SK-N-SH treated with all-trans-retinoic acid at 6 μM for 48 hours (cell line): ENCODE measurements around the gene CLDN4.

Source experiments
- ATAC-seq: fragments of 200-7000 bp; cut with Tn5 transposase; 3 replicates; pipeline ENCODE4 v1.9.1; 2020; ENCODE audit warnings: mild to moderate bottlenecking, moderate library complexity
- ARNTL ChIP-seq: fragments of 450-650 bp; formaldehyde crosslinking; IDR thresholded peaks from 2 replicates; pipeline ENCODE4 v1.5.0; 2020; ENCODE audit warnings: low read depth, mild to moderate bottlenecking, moderate library complexity, borderline replicate concordance
- BACH2 ChIP-seq: fragments of 250-450 bp; sonication (Bioruptor Pico); IDR thresholded peaks from 2 replicates; pipeline ENCODE4 v1.9.0; 2021; ENCODE audit warnings: mild to moderate bottlenecking, borderline replicate concordance
- ESRRG ChIP-seq: fragments of 250-450 bp; sonication (Bioruptor Pico); IDR thresholded peaks from 2 replicates; pipeline ENCODE4 v1.6.1; 2021; ENCODE audit warnings: mild to moderate bottlenecking
- GLIS3 ChIP-seq: fragments of 250-450 bp; sonication (Bioruptor Pico); IDR thresholded peaks from 2 replicates; pipeline ENCODE4 v1.5.0; 2020; ENCODE audit warnings: mild to moderate bottlenecking, moderate library complexity
- ISL1 ChIP-seq: fragments of 250-450 bp; sonication (Bioruptor Pico); IDR thresholded peaks from 2 replicates; pipeline ENCODE4 v2.1.2; 2022; ENCODE audit warnings: mild to moderate bottlenecking, moderate library complexity
- OSR1 ChIP-seq: fragments of 250-450 bp; sonication (Bioruptor Pico); IDR thresholded peaks from 2 replicates; pipeline ENCODE4 v1.8.0; 2022; ENCODE audit warnings: moderate library complexity, mild to moderate bottlenecking, inconsistent platforms
- PPARA ChIP-seq: fragments of 250-450 bp; sonication (Bioruptor Pico); IDR thresholded peaks from 2 replicates; pipeline ENCODE4 v1.5.0; 2020; ENCODE audit warnings: mild to moderate bottlenecking, borderline replicate concordance
- RARB ChIP-seq: fragments of 250-450 bp; sonication (Bioruptor Pico); IDR thresholded peaks from 2 replicates; pipeline ENCODE4 v1.8.0; 2021; ENCODE audit warnings: mild to moderate bottlenecking, moderate library complexity
- SNAI2 ChIP-seq: fragments of 250-450 bp; sonication (Bioruptor Pico); IDR thresholded peaks from 2 replicates; pipeline ENCODE4 v1.5.0; 2020; ENCODE audit warnings: mild to moderate bottlenecking, moderate library complexity
- TCF4 ChIP-seq: fragments of 250-450 bp; sonication (Bioruptor Pico); IDR thresholded peaks from 2 replicates; pipeline ENCODE4 v1.8.0; 2021; ENCODE audit warnings: mild to moderate bottlenecking, moderate library complexity, borderline replicate concordance
- TOX ChIP-seq: fragments of 250-450 bp; sonication (Bioruptor Pico); IDR thresholded peaks from 2 replicates; pipeline ENCODE4 v1.8.0; 2021; ENCODE audit warnings: mild to moderate bottlenecking, moderate library complexity, borderline replicate concordance
- ZC3H10 ChIP-seq: fragments of 250-450 bp; sonication (Bioruptor Pico); IDR thresholded peaks from 2 replicates; pipeline ENCODE4 v1.5.1; 2021; ENCODE audit warnings: mild to moderate bottlenecking, moderate library complexity
- ZFP3 ChIP-seq: fragments of 250-450 bp; sonication (Bioruptor Pico); IDR thresholded peaks from 2 replicates; pipeline ENCODE4 v1.5.0; 2020; ENCODE audit warnings: mild to moderate bottlenecking, moderate library complexity
- ZNF70 ChIP-seq: fragments of 450-650 bp; formaldehyde crosslinking; IDR thresholded peaks from 2 replicates; pipeline ENCODE4 v1.5.0; 2020; ENCODE audit warnings: mild to moderate bottlenecking, moderate library complexity
- ZNF8 ChIP-seq: fragments of 450-650 bp; formaldehyde crosslinking; IDR thresholded peaks from 2 replicates; pipeline ENCODE4 v1.5.0; 2020; ENCODE audit warnings: mild to moderate bottlenecking, moderate library complexity
- TF ChIP-seq, protein P1 (sequence below): fragments of 250-450 bp; sonication (Bioruptor Pico); IDR thresholded peaks from 2 replicates; pipeline ENCODE4 v1.8.0; 2020; ENCODE audit warnings: mild to moderate bottlenecking, moderate library complexity, borderline replicate concordance
- TF ChIP-seq, protein P2 (sequence below): fragments of 250-450 bp; sonication (Bioruptor Pico); IDR thresholded peaks from 2 replicates; pipeline ENCODE4 v1.5.1; 2020; ENCODE audit warnings: low read depth, mild to moderate bottlenecking, moderate library complexity
- TF ChIP-seq, protein P3 (sequence below): fragments of 250-450 bp; sonication (Bioruptor Pico); IDR thresholded peaks from 2 replicates; pipeline ENCODE4 v1.8.0; 2021; ENCODE audit warnings: low read depth, mild to moderate bottlenecking, moderate library complexity, borderline replicate concordance
- TF ChIP-seq, protein P4 (sequence below): fragments of 250-450 bp; sonication (Bioruptor Pico); IDR thresholded peaks from 2 replicates; pipeline ENCODE4 v1.5.0; 2020; ENCODE audit warnings: mild to moderate bottlenecking, moderate library complexity

Gene CLDN4

DNA sequence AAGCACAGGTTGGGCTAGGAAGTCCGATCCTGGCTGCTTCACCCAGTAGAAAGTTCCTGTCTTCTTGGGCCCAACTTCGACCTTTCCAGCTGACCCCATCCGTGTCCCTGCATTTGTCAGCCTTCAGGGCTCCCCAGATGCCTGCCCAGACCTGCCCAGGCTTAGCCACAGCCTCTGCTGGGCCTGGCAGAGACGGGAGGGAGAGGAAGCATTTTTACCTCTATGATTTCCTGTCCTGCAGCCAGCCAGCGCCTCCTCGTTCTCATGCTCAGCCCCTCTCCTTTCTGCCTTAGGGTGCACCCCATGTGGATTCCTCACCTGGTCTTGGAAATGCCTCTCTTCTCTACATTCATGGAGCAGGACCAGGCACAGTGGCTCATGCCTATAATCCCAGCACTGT, 7.8 kb downstream of the CLDN4 start:
- ATAC-seq, result no peak
- TF ChIP-seq, protein P1, sequence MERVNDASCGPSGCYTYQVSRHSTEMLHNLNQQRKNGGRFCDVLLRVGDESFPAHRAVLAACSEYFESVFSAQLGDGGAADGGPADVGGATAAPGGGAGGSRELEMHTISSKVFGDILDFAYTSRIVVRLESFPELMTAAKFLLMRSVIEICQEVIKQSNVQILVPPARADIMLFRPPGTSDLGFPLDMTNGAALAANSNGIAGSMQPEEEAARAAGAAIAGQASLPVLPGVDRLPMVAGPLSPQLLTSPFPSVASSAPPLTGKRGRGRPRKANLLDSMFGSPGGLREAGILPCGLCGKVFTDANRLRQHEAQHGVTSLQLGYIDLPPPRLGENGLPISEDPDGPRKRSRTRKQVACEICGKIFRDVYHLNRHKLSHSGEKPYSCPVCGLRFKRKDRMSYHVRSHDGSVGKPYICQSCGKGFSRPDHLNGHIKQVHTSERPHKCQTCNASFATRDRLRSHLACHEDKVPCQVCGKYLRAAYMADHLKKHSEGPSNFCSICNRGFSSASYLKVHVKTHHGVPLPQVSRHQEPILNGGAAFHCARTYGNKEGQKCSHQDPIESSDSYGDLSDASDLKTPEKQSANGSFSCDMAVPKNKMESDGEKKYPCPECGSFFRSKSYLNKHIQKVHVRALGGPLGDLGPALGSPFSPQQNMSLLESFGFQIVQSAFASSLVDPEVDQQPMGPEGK (CRISPR knock-in tag), result no peak
- TF ChIP-seq RARB (CRISPR knock-in tag), result no peak

DNA sequence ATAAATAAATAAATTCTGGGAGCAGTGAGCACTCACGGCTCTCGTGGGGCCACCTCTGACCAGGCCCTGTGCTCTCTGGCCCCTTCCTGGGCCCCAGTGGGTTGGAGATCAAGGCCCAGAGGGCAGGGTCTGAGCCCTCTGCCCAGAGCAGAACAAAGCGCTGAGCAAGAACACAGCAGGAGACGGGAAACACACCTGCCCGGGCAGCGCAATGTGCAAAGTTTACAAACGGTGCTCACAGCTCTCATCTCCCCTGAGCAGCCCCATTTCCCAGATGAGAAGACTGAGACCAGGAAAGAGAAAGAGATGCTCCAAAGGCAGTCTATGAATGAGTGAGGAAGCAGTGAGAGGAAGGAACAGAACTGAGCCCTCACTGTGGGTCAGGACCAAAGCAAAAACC, 8.5 kb downstream of the CLDN4 start:
- TF ChIP-seq ZNF8 (CRISPR knock-in tag) (no peak), OSR1 (CRISPR knock-in tag) (no peak), BACH2 (CRISPR knock-in tag) (no peak), PPARA (no peak), ESRRG (CRISPR knock-in tag) (no peak), ARNTL (CRISPR knock-in tag) (no peak), ISL1 (CRISPR knock-in tag) (no peak), SNAI2 (CRISPR knock-in tag) (no peak), ZNF70 (CRISPR knock-in tag) (no peak), ZC3H10 (CRISPR knock-in tag) (no peak), GLIS3 (CRISPR knock-in tag) (no peak), TOX (CRISPR knock-in tag) (no peak), ZFP3 (CRISPR knock-in tag) (no peak), TCF4 (CRISPR knock-in tag) (no peak)
- TF ChIP-seq, protein P2, sequence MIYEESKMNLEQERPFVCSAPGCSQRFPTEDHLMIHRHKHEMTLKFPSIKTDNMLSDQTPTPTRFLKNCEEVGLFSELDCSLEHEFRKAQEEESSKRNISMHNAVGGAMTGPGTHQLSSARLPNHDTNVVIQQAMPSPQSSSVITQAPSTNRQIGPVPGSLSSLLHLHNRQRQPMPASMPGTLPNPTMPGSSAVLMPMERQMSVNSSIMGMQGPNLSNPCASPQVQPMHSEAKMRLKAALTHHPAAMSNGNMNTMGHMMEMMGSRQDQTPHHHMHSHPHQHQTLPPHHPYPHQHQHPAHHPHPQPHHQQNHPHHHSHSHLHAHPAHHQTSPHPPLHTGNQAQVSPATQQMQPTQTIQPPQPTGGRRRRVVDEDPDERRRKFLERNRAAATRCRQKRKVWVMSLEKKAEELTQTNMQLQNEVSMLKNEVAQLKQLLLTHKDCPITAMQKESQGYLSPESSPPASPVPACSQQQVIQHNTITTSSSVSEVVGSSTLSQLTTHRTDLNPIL, result no peak
- TF ChIP-seq, protein P1 (CRISPR knock-in tag), result no peak
- TF ChIP-seq, protein P3, sequence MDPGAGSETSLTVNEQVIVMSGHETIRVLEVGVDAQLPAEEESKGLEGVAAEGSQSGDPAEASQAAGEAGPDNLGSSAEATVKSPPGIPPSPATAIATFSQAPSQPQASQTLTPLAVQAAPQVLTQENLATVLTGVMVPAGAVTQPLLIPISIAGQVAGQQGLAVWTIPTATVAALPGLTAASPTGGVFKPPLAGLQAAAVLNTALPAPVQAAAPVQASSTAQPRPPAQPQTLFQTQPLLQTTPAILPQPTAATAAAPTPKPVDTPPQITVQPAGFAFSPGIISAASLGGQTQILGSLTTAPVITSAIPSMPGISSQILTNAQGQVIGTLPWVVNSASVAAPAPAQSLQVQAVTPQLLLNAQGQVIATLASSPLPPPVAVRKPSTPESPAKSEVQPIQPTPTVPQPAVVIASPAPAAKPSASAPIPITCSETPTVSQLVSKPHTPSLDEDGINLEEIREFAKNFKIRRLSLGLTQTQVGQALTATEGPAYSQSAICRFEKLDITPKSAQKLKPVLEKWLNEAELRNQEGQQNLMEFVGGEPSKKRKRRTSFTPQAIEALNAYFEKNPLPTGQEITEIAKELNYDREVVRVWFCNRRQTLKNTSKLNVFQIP (CRISPR knock-in tag), result no peak
- TF ChIP-seq, protein P4, sequence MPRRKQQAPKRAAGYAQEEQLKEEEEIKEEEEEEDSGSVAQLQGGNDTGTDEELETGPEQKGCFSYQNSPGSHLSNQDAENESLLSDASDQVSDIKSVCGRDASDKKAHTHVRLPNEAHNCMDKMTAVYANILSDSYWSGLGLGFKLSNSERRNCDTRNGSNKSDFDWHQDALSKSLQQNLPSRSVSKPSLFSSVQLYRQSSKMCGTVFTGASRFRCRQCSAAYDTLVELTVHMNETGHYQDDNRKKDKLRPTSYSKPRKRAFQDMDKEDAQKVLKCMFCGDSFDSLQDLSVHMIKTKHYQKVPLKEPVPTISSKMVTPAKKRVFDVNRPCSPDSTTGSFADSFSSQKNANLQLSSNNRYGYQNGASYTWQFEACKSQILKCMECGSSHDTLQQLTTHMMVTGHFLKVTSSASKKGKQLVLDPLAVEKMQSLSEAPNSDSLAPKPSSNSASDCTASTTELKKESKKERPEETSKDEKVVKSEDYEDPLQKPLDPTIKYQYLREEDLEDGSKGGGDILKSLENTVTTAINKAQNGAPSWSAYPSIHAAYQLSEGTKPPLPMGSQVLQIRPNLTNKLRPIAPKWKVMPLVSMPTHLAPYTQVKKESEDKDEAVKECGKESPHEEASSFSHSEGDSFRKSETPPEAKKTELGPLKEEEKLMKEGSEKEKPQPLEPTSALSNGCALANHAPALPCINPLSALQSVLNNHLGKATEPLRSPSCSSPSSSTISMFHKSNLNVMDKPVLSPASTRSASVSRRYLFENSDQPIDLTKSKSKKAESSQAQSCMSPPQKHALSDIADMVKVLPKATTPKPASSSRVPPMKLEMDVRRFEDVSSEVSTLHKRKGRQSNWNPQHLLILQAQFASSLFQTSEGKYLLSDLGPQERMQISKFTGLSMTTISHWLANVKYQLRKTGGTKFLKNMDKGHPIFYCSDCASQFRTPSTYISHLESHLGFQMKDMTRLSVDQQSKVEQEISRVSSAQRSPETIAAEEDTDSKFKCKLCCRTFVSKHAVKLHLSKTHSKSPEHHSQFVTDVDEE (CRISPR knock-in tag), result no peak
- no peak for ATAC-seq

DNA sequence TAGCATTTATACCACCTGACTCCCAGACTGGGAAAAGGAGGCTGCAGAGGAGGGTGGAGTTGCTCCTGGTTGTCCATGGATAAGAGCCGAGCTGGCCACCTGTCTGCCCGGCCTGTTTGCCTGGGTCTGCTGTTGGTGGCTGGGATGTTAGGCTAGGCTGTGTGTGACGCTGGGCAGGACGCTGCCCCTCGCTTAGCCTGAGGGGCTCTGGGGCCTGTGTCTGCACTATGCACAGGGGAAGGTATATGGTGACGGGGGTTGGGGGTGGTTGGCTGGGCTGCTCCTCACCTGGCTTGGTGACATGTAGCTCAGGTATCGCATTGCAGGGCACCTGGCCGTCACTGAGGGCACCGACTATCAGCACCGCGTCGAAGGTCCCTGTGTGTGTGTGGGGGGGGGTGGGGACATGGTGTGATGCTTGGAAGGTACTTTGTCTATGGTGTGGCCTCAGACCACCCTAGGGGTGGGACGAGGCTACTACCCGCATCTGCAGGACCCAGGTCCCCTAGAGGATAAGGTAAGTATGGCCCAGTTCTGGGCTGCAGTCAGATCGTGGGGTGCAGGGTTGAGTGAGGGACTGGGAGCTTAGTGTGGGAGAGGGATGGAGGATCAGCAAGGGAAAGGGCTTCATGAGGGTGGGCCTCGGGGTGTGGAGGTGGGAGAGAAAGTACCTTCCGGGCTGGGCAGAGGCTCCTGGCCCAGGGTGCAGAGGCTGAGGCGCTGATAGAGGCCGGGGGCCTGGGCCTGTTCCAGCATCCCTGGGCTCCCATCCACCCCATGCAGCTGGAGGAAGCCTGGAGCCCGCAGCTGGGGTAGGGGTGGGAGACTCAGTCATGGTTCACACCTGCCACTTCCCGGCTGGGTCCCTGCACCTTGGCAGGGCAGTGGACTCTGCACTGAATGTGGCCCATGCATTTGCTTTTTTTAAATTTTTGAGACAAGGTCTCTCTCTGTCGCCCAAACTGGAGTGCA, 9.2 kb downstream of the CLDN4 start:
- no peak for ATAC-seq
- TF ChIP-seq, protein P3 (CRISPR knock-in tag), result no peak
- no peak for TF ChIP-seq ISL1 (CRISPR knock-in tag)
- TF ChIP-seq BACH2 (CRISPR knock-in tag), result no peak
- no peak for TF ChIP-seq ESRRG (CRISPR knock-in tag)
- TF ChIP-seq ZNF8 (CRISPR knock-in tag), result no peak
- TF ChIP-seq, protein P2, result no peak
- no peak for TF ChIP-seq SNAI2 (CRISPR knock-in tag)
